NCI-H2227 treated with DMSO at 0.1 percent for 48 hours (cell line): ENCODE data around the gene ATG101.
A peak's percentile ranks its signal among the peaks of the same experiment; 100 is the strongest.

Experiments
- DNase-seq: peaks from one replicate; lab custom pipeline; 2025; lab: John Stamatoyannopoulos, UW

Gene ATG101

GRCh38 chr12:52069327-52070184 lies at the start of gene ATG101:
Gene ATG101 (plus strand): TSS chr12:52069978. CDS start chr12:52073651, 3,673 bp downstream.
- DNase-seq, result peak; percentile 89

DNA sequence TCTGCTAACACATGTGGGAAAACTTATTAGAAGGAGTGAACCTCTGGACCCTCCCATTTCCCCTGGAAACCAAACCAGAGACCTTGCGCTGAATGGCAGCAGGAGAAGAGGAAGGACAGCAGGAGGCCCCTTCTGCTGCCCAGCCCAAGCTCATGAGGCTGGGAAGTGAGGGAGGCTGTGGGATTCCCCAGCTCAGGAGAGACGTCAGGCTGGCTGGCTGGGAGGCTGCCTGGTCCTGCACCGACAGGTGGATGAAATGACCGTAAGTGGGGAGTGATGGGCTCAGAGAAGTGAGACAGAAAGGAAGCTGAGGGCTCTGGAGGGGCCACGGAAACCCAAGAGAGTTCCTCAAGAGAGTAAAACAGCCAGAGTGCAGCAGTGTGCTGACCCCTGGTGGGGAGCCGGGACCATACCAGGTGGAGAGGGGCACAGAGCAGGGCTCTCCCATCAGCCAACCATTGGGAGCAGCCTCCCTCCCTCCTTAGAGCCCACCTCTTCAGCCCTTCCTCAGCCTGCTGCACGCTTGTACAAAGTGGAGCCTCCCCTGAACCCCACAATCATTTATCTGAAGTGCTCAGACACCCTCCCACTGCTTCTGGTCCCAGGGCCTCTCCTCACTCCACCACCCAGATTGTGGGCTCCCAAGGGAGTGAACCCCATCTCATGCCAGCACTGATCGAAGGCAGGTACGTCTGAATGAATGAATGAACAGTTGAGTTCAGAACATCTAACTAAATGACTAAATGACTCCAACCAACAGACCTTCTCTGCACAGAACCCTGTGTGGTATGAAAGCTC lies 49.0 kb upstream of the ATG101 start:
- no peak for DNase-seq

GRCh38 chr12:52022841-52023181 lies 47.0 kb upstream of the ATG101 start:
- peak; percentile 34 for DNase-seq

DNA sequence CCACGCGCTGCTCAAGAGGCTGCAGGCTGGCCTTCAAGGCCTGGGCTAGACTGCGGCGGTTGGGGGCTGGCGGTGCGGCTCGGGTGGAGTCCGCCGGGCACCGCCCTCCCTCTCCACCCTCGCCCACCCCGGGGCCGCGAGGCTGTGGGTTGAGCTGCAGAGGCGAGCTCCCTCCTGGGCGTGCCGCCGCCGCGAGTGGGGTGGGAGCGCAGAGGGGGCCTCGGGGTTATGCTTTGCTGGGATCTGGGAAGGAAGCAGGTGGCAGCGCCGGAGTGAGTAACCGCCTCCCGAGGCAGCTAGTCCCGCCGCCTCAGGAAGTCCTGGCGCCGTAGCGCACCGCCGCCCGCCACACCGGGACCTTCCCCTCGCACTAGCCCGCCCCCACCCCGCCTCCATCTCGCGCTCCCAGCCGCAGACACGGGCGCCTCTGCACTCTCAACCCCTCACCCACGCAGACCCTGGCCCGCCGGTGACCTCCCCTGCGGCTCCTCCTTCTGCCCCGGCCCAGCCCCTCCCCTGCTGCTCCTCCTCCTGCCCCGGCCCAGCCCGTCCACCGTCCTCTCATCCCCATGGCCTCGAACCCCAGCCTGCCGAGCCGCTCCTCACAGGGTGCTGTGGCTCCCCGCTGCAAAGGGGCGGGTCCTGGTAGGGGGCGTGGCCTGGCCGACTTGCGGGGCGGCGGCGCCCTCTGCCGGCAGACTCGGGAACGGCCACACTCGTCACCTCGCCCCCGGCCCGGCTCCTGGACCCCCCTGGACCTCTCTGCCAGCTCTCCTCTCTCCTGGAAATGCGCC lies 46.4 kb upstream of the ATG101 start:
- DNase-seq, result peak; percentile 61

DNA sequence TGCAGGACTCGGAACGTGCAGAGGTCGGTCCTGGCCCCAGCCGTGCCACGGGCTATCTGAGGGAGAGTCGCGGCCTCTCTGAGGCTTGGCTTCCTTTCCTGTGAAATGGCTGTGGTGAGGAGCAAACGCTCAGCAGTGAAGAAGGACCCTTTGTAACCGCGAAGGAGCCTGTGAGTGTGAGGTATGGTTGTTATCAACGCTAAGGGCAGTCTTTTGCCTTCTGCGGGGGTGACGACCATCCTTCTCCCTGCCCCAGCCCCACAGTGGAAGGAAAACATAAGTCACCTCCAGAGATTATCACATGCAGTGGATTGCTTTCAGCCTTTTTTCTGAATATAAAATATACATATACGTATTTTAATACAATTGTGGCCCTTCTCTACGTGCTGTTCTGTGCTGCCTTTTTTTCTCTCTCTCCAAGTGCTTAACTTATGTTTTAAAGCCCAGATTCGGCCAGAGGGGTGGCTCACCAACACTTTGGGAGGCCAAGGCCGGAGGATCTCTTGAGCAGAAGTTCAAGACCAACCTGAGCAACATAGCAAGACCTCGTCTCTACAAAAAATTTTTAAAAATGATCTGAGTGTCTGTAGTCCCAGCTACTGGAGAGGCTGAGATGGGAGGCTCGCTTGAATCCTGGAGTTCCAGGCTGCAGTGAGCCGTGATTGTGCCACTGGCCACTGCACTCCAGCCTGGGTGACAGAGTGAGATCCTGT lies 45.6 kb upstream of the ATG101 start:
- no peak for DNase-seq

DNA sequence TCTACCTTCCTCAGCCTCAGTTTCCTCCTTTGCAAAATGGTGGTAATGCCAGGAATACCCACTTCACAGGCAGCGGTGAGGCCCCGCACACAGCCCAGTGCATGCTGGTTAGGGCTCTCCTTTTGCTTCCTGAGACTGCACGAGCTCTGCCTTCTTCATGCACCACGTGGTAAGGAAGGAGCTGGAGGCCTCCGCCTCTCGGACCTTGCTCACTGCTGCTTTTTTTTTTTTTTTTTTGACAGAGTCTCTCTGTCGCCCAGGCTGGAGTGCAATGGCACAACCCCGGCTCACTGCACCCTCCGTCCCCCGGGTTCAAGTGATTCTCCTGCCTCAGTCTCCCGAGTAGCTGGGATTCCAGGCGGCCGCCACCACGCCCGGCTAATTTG lies 44.9 kb upstream of the ATG101 start:
- DNase-seq, result no peak

DNA sequence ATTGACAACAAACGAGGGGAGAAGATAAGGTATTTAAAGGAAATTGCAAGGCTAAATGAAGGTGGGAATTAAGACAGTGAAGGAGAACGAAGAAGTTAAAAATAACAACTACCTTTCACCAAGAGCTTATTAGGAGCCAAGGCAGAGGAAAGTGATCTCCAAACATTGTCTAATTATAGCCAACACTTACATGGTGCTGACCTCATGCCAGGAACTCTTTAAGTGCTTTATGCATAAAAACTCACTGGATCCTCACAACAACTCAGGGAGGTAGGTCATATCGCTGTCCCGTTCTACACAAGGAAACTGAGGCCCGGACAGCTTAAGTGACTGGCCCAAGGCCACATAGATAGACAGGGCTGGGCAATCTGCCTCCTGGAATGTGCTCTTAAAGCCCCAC lies 43.5 kb upstream of the ATG101 start:
- no peak for DNase-seq

DNA sequence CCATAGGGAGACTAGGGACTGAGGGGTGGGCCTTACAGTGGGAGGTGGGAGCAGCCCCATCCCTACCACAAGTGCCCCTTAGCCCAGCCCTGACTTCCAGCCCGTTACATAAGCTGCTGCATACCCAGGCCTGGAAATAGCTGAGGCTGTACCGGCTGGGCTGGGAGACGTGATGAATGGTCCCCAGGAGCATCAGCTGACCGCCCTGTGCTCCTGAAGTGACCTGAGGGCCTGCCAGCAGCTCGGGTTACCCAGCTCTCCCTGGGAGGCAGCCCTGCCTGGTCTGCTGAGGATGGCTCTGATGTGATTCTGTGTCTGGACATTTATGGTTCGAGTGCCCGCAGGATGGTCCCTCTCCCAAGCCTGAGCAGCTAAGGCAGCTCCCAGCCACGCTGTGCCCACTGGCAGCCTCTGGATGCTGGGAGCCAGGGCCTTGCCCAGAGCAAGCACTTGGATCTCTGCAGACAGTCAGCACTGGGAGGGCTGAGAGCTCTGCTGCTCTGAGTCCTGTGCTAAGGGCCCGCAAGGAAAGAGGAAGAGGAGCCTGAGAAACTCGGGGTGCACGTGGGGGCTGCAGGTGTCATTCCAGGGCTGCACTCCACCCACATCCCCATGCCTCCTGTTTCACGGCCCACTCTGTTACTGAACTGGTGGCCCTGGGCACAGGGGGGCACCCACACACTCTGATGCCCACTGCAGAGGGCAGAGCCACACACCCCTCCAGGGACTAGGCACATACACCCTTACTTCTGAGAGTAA lies 42.5 kb upstream of the ATG101 start:
- DNase-seq, result no peak

GRCh38 chr12:52029685-52030084 lies 40.1 kb upstream of the ATG101 start:
- DNase-seq, result peak; percentile 41

DNA sequence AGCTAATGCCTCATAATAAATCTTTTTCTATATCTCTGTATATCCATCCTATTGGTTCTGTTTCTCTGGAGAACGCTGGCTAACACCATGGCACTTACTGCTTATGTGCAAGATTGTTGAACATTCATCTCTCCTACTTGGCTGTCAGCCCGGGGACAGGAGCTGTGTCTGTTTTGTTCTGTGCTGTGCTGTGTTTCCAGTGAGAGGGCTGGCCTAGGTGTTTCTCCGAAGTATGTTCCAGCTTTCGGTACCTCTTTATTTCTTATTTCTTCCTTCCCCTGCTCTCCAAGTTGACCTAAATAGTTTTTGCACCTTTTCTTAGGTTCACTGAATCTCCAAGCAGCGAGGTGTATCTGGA lies 37.4 kb upstream of the ATG101 start:
- peak; percentile 24 for DNase-seq

- peak; percentile 84 for DNase-seq
Measured at GRCh38 chr12:52032804-52033445, 36.9 kb upstream of the ATG101 start.

GRCh38 chr12:52033446-52034140 lies 36.2 kb upstream of the ATG101 start:
- no peak for DNase-seq

DNA sequence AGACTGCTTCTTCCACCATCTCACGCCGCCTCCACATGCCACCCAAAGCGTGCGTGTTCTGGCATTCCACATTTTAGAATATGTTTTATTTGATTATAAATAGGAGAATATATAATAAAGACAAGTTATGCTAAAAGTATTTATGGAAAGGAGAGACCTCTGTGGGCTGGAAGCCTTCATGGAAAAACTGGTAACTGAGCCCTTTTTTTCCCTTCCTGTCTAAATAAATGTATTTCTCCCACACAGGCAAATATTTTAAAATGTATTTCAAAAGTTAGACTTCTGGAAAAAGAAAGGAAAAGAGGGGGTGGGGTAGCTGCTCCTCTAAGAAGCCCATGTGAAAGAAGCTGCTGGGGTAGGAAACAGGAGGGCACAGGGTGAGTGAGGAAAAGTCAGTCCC lies 34.6 kb upstream of the ATG101 start:
- no peak for DNase-seq

- DNase-seq, result no peak
Measured at GRCh38 chr12:52035926-52036325, 33.9 kb upstream of the ATG101 start.

DNA sequence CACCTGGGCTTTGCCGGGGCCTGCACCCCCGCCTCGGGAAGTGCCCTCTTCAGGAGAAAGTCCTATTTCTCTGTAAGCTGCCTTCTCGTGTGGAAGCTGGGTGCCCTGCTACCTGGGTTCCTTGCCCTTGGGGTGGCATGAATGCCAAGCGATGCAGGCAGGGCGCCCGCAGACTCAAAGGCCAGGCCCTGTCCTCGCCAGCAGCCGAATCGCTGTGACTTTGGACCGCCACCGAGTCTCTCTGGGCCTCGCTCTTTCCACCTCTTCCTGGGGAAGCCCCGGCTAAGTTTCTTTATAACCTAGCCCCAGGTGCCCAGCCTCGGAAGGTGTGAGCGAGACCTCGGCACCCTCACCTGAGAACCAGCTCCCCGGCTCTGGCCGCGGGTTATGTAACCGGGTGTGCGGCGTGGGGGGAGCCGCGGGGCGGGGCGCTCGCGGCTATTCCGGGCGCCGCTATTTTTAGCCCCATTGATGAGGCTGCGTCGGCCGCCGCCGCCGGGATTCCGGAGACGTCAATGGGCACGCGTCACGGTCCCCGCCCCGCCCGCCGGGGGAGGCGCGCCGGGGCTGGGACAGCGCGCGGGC lies 33.1 kb upstream of the ATG101 start:
- DNase-seq, result peak; percentile 32

- DNase-seq, result no peak
Measured at GRCh38 chr12:52037248-52037861, 32.4 kb upstream of the ATG101 start.

- no peak for DNase-seq
Measured at GRCh38 chr12:52038447-52038846, 31.3 kb upstream of the ATG101 start.

- DNase-seq, result no peak
Measured at GRCh38 chr12:52041035-52041434, 28.7 kb upstream of the ATG101 start.

DNA sequence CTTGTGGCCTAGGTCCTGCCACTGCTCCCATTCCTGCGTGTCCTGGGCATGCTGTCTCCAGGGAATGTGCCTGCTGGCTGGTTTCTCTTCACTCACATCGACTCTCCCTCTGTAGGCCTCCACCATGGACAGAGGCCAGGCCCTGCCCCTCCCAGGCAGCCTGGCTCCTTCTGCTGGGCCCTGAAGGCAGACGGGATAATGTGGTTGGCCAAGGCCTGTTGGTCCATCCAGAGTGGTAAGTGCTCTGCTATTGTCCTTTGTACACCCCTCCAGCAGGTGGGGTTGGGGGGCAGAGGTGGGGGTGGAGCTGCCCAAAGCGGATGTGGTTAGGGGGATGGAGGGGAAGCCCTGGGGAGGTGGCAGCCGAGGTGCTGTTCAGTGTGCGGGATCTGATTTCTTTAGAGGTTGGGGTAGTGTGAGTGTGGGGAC lies 28.1 kb upstream of the ATG101 start:
- DNase-seq, result no peak
